Skin epidermis (tissue), 12 donors: Measurements from ENCODE around the gene RUSC2.
"Not testable (repeated sequence)": the region's sequence is repeated elsewhere in the genome, so short reads cannot be mapped to it uniquely, and the experiment has no call there.

Source experiments
- H3K27ac ChIP-seq, 21 experiments: fragments of 200-600 bp; sonication (generic) in 11 of 21; one replicate each; pipeline ENCODE4 v1.5.0; 2020; ENCODE audit warnings: mild to moderate bottlenecking in 3 of 21, inconsistent platforms in 2 of 21, moderate library complexity in 2 of 21
- H3K4me3 ChIP-seq, 7 experiments: fragments of 200-600 bp; sonication (generic) in 2 of 7; one replicate each; pipeline ENCODE4 v1.5.0; 2020; ENCODE audit warnings: inconsistent platforms in 2 of 7, mild to moderate bottlenecking in 2 of 7, moderate library complexity in 1 of 7

RUSC2 gene

GRCh38 chr9:35489313-35490154, at the start of gene RUSC2:
TSS of gene RUSC2 (plus strand) at chr9:35490111. CDS start at chr9:35546522, 56,411 bp downstream.
- peak within 1 kb of the TSS; percentile 23 to 95 (median 87) for H3K27ac ChIP-seq
- peak within 1 kb of the TSS; percentile 54 to 78 (median 63) for H3K4me3 ChIP-seq

- H3K27ac ChIP-seq, result no peak overlapping the region
- H3K4me3 ChIP-seq, result no peak overlapping the region
Observed at GRCh38 chr9:35446012-35446411, 43.9 kb upstream of the RUSC2 start.

- no peak overlapping the region for H3K4me3 ChIP-seq
Observed at GRCh38 chr9:35448496-35448895, 41.4 kb upstream of the RUSC2 start.

GRCh38 chr9:35452481-35452880, 37.4 kb upstream of the RUSC2 start:
- no peak overlapping the region for H3K27ac ChIP-seq
- no peak overlapping the region for H3K4me3 ChIP-seq

More at GRCh38 chr9:35448496-35448895, 41.4 kb upstream of the RUSC2 start:
- H3K27ac ChIP-seq, result no peak overlapping the region

- Histone ChIP-seq H3K4me3 (no peak overlapping the region), H3K27ac (no peak overlapping the region)
Observed at GRCh38 chr9:35453786-35454185, 36.1 kb upstream of the RUSC2 start.

- Histone ChIP-seq H3K27ac (no peak overlapping the region), H3K4me3 (no peak overlapping the region)
Observed at GRCh38 chr9:35464141-35465025, 25.5 kb upstream of the RUSC2 start.

- Histone ChIP-seq H3K27ac (no peak overlapping the region), H3K4me3 (no peak overlapping the region)
Observed at GRCh38 chr9:35470340-35470739, 19.6 kb upstream of the RUSC2 start.

- no peak overlapping the region for H3K4me3 ChIP-seq
- H3K27ac ChIP-seq, result no peak overlapping the region
Observed at GRCh38 chr9:35470894-35471293, 19.0 kb upstream of the RUSC2 start.

- no peak overlapping the region for H3K4me3 ChIP-seq
- no peak overlapping the region for H3K27ac ChIP-seq
Observed at GRCh38 chr9:35476596-35476995, 13.3 kb upstream of the RUSC2 start.

GRCh38 chr9:35477211-35477855, 12.6 kb upstream of the RUSC2 start:
- not testable (repeated sequence) for H3K27ac ChIP-seq, H3K4me3 ChIP-seq

GRCh38 chr9:35478871-35479270, 11.0 kb upstream of the RUSC2 start:
- Histone ChIP-seq H3K4me3 (no peak overlapping the region), H3K27ac (no peak overlapping the region)

GRCh38 chr9:35481347-35481975, 8.4 kb upstream of the RUSC2 start:
- H3K4me3 ChIP-seq, result no peak overlapping the region
- H3K27ac ChIP-seq, result no peak overlapping the region

- H3K4me3 ChIP-seq, result no peak overlapping the region
- no peak overlapping the region for H3K27ac ChIP-seq
Observed at GRCh38 chr9:35482071-35482470, 7.8 kb upstream of the RUSC2 start.

- H3K4me3 ChIP-seq, result no peak overlapping the region
- H3K27ac ChIP-seq, result no peak overlapping the region
Observed at GRCh38 chr9:35484406-35484805, 5.5 kb upstream of the RUSC2 start.

GRCh38 chr9:35487081-35487480, 2.8 kb upstream of the RUSC2 start:
- Histone ChIP-seq H3K27ac (peak overlapping the region in 1 of 21 experiments; percentile 56), H3K4me3 (no peak overlapping the region)

- peak overlapping the region in 17 of 21 experiments; percentile 8 to 95 (median 68) for H3K27ac ChIP-seq
- H3K4me3 ChIP-seq, result peak overlapping the region in 1 of 7 experiments; percentile 23
Observed at GRCh38 chr9:35488021-35488420, 1.9 kb upstream of the RUSC2 start.

GRCh38 chr9:35488566-35489312, 1.2 kb upstream of the RUSC2 start:
- peak overlapping the region in 20 of 21 experiments; percentile 56 to 95 (median 87) for H3K27ac ChIP-seq
- peak overlapping the region in 5 of 7 experiments; percentile 56 to 78 (median 66) for H3K4me3 ChIP-seq

- Histone ChIP-seq H3K4me3 (peak overlapping the region; percentile 54 to 78 (median 63)), H3K27ac (peak overlapping the region; percentile 23 to 95 (median 87))
Observed at GRCh38 chr9:35490155-35490909, 421 bp downstream of the RUSC2 start.
